ENCODE measurements around the gene BHLHE23. TPM values are rescaled to one million over a fixed set of nuclear protein-coding genes. Genes with fewer than 3 reads are reported as not detected.

The BHLHE23 gene
- total RNA-seq, 4 donors from 2014 or later, result not detected

- no peak overlapping the region for H3K27ac ChIP-seq
- H3K4me1 ChIP-seq, result peaks cover 30% of the 10 kb centered on the region
- no peak overlapping the region for H3K4me3 ChIP-seq
- H3K36me3 ChIP-seq, result no peaks in the 10 kb centered on the region
- TF ChIP-seq POLR2AphosphoS5 (IDR thresholded peaks at IDR 0.05) (no peak), EP300 (IDR thresholded peaks at IDR 0.05) (no peak), CTCF (IDR thresholded peaks at IDR 0.05) (no peak), POLR2A (IDR thresholded peaks at IDR 0.05) (no peak)
- peaks cover 99% of the 10 kb centered on the region for H3K27me3 ChIP-seq
- DNase-seq (ENCODE audit: low spot score in 2 of 2), result no peak
- WGBS, result 78% methylated on average over 11 of the region's 11 CpGs
- H3K9me3 ChIP-seq, result no peaks in the 10 kb centered on the region
Measured at GRCh38 chr20:63002511-63002910, 4.3 kb downstream of the BHLHE23 start.

GRCh38 chr20:63000958-63001357 lies 5.8 kb downstream of the BHLHE23 start:
- H3K27me3 ChIP-seq, result peaks cover 99% of the 10 kb centered on the region
- H3K27ac ChIP-seq, result no peak overlapping the region
- no peak for DNase-seq (ENCODE audit: low spot score in 2 of 2)
- H3K4me1 ChIP-seq, result peaks cover 14% of the 10 kb centered on the region
- TF ChIP-seq EP300 (IDR thresholded peaks at IDR 0.05) (no peak), POLR2A (IDR thresholded peaks at IDR 0.05) (no peak), POLR2AphosphoS5 (IDR thresholded peaks at IDR 0.05) (no peak), CTCF (IDR thresholded peaks at IDR 0.05) (no peak)
- H3K36me3 ChIP-seq, result no peaks in the 10 kb centered on the region
- no peaks in the 10 kb centered on the region for H3K9me3 ChIP-seq
- H3K4me3 ChIP-seq, result no peak overlapping the region
- 43% methylated on average over 11 of the region's 11 CpGs for WGBS

GRCh38 chr20:63000036-63000435 lies 6.7 kb downstream of the BHLHE23 start:
- Histone ChIP-seq H3K27ac (no peak overlapping the region), H3K36me3 (no peaks in the 10 kb centered on the region), H3K4me1 (peaks cover 5% of the 10 kb centered on the region), H3K9me3 (no peaks in the 10 kb centered on the region), H3K27me3 (peaks cover 99% of the 10 kb centered on the region), H3K4me3 (no peak overlapping the region)
- WGBS, result 88% methylated on average over 7 of the region's 14 CpGs
- no peak for TF ChIP-seq POLR2A (IDR thresholded peaks at IDR 0.05)
- no peak for TF ChIP-seq POLR2AphosphoS5 (IDR thresholded peaks at IDR 0.05)
- no peak for TF ChIP-seq EP300 (IDR thresholded peaks at IDR 0.05)
- TF ChIP-seq CTCF (IDR thresholded peaks at IDR 0.05), result no peak
- no peak for DNase-seq (ENCODE audit: low spot score in 2 of 2)

GRCh38 chr20:62999580-62999979 lies 7.2 kb downstream of the BHLHE23 start:
- no peaks in the 10 kb centered on the region for H3K36me3 ChIP-seq
- no peak for DNase-seq (ENCODE audit: low spot score in 2 of 2)
- H3K27me3 ChIP-seq, result peaks cover 99% of the 10 kb centered on the region
- no peaks in the 10 kb centered on the region for H3K9me3 ChIP-seq
- H3K4me3 ChIP-seq, result no peak overlapping the region
- WGBS, result 78% methylated on average over 4 of the region's 16 CpGs
- no peak for TF ChIP-seq POLR2A (IDR thresholded peaks at IDR 0.05)
- TF ChIP-seq POLR2AphosphoS5 (IDR thresholded peaks at IDR 0.05), result no peak
- no peak for TF ChIP-seq EP300 (IDR thresholded peaks at IDR 0.05)
- TF ChIP-seq CTCF (IDR thresholded peaks at IDR 0.05), result no peak
- H3K4me1 ChIP-seq, result peaks cover under 1% of the 10 kb centered on the region
- no peak overlapping the region for H3K27ac ChIP-seq

GRCh38 chr20:62998449-62998848 lies 8.3 kb downstream of the BHLHE23 start:
- H3K27ac ChIP-seq, result no peak overlapping the region
- TF ChIP-seq POLR2AphosphoS5 (IDR thresholded peaks at IDR 0.05) (no peak), POLR2A (IDR thresholded peaks at IDR 0.05) (no peak), EP300 (IDR thresholded peaks at IDR 0.05) (no peak), CTCF (IDR thresholded peaks at IDR 0.05) (no peak)
- DNase-seq (ENCODE audit: low spot score in 2 of 2), result no peak
- WGBS, result 67% methylated on average over 5 of the region's 5 CpGs
- no peaks in the 10 kb centered on the region for H3K4me1 ChIP-seq
- H3K9me3 ChIP-seq, result no peaks in the 10 kb centered on the region
- H3K4me3 ChIP-seq, result no peak overlapping the region
- peaks cover 92% of the 10 kb centered on the region for H3K27me3 ChIP-seq
- no peaks in the 10 kb centered on the region for H3K36me3 ChIP-seq

Data from suprapubic skin (tissue), 4 donors.